ENCODE measurements around the gene EEIG1.

EEIG1 gene

GRCh38 chr9:127985011-127985410 lies 4.2 kb upstream of the EEIG1 start:
- TF ChIP-seq REST (IDR thresholded peaks at IDR 0.05; ENCODE audit: insufficient read depth in 1 of 2, low read depth in 2 of 2, low read length in 2 of 2) (no peak), POLR2AphosphoS5 (IDR thresholded peaks at IDR 0.05; ENCODE audit: low read depth, low read length) (no peak), TAF1 (IDR thresholded peaks at IDR 0.05; ENCODE audit: borderline replicate concordance, insufficient read depth, low read length) (no peak), FOXP2 (optimal IDR thresholded peaks at IDR 0.05; ENCODE audit: borderline replicate concordance, extremely low read depth, extremely low read length, insufficient read depth) (no peak), SIN3A (IDR thresholded peaks at IDR 0.05; ENCODE audit: borderline replicate concordance, insufficient read depth, low read length) (no peak)

GRCh38 chr9:127983847-127984289 lies 3.1 kb upstream of the EEIG1 start:
- TF ChIP-seq POLR2AphosphoS5 (IDR thresholded peaks at IDR 0.05; ENCODE audit: low read depth, low read length) (no peak), FOXP2 (optimal IDR thresholded peaks at IDR 0.05; ENCODE audit: borderline replicate concordance, extremely low read depth, extremely low read length, insufficient read depth) (no peak), SIN3A (IDR thresholded peaks at IDR 0.05; ENCODE audit: borderline replicate concordance, insufficient read depth, low read length) (no peak)

GRCh38 chr9:127982912-127983311 lies 2.1 kb upstream of the EEIG1 start:
- TF ChIP-seq FOXP2 (optimal IDR thresholded peaks at IDR 0.05; ENCODE audit: borderline replicate concordance, extremely low read depth, extremely low read length, insufficient read depth) (no peak), REST (IDR thresholded peaks at IDR 0.05; ENCODE audit: insufficient read depth in 1 of 2, low read depth in 2 of 2, low read length in 2 of 2) (no peak), POLR2AphosphoS5 (IDR thresholded peaks at IDR 0.05; ENCODE audit: low read depth, low read length) (no peak), SIN3A (IDR thresholded peaks at IDR 0.05; ENCODE audit: borderline replicate concordance, insufficient read depth, low read length) (no peak), TAF1 (IDR thresholded peaks at IDR 0.05; ENCODE audit: borderline replicate concordance, insufficient read depth, low read length) (no peak)

GRCh38 chr9:127981559-127982121 lies 851 bp upstream of the EEIG1 start:
- TF ChIP-seq FOXP2 (optimal IDR thresholded peaks at IDR 0.05; ENCODE audit: borderline replicate concordance, extremely low read depth, extremely low read length, insufficient read depth) (no peak), SIN3A (IDR thresholded peaks at IDR 0.05; ENCODE audit: borderline replicate concordance, insufficient read depth, low read length) (no peak), POLR2AphosphoS5 (IDR thresholded peaks at IDR 0.05; ENCODE audit: low read depth, low read length) (no peak), TAF1 (IDR thresholded peaks at IDR 0.05; ENCODE audit: borderline replicate concordance, insufficient read depth, low read length) (no peak), REST (IDR thresholded peaks at IDR 0.05; ENCODE audit: insufficient read depth in 1 of 2, low read depth in 2 of 2, low read length in 2 of 2) (no peak)

- TF ChIP-seq FOXP2 (optimal IDR thresholded peaks at IDR 0.05; ENCODE audit: borderline replicate concordance, extremely low read depth, extremely low read length, insufficient read depth) = no peak
- TF ChIP-seq SIN3A (IDR thresholded peaks at IDR 0.05; ENCODE audit: borderline replicate concordance, insufficient read depth, low read length) = peak; percentile 48; the same call in 1 of the 2 replicates
- no peak for TF ChIP-seq POLR2AphosphoS5 (IDR thresholded peaks at IDR 0.05; ENCODE audit: low read depth, low read length)
- TF ChIP-seq TAF1 (IDR thresholded peaks at IDR 0.05; ENCODE audit: borderline replicate concordance, insufficient read depth, low read length) = no peak
Measured at GRCh38 chr9:127980060-127980705, 606 bp downstream of the EEIG1 start.
